Measurements from ENCODE around the gene MOSMO. TPM values are rescaled to one million over a fixed set of nuclear protein-coding genes. Genes with fewer than 3 reads are reported as not detected.

MOSMO gene
- total and polyA plus RNA-seq, 2 of the 13 experiments (the other 11 are each of a cell fraction or from before 2014, with no cell fraction given) = 26.7 to 32.6 TPM

GRCh38 chr16:22099256-22099975 lies 91.5 kb downstream of the MOSMO start:
- Histone ChIP-seq H3K9me3 (ENCODE audit: low read length) (no peaks in the 10 kb centered on the region), H3K79me2 (ENCODE audit: insufficient read depth, low read length) (no peaks in the 10 kb centered on the region), H3K27me3 (ENCODE audit: control insufficient read depth in 1 of 2, insufficient read depth in 2 of 2, low read length in 2 of 2) (peaks cover 0 to 15% of the 10 kb centered on the region in 2 experiments; a peak in 3 of 5 replicates), H3K4me1 (ENCODE audit: insufficient read depth, low read length) (peaks cover 37% of the 10 kb centered on the region), H3K27ac (ENCODE audit: extremely low read length, insufficient read depth, low read length) (no peak overlapping the region), H2AFZ (ENCODE audit: low read length) (no peak overlapping the region), H3K9ac (ENCODE audit: insufficient read depth, low read depth, low read length) (0 out of 2 replicates have a peak overlapping the region, but pooled peaks have one; percentile 18), H4K20me1 (ENCODE audit: insufficient read depth, low read length) (no peaks in the 10 kb centered on the region), H3K36me3 (replicated peaks in 1 of 2; ENCODE audit: control insufficient read depth in 1 of 2, insufficient read depth in 2 of 2, low read length in 2 of 2) (no peaks in the 10 kb centered on the region), H3K4me3 (replicated peaks in 1 of 3; ENCODE audit: insufficient read depth in 1 of 3, low read depth in 2 of 3, low read length in 3 of 3) (peak overlapping the region in 1 of 3 experiments; percentile 25; a peak in 1 of 6 replicates), H3K4me2 (ENCODE audit: low read depth, low read length) (peak overlapping the region; percentile 71)
- ChIA-PET POLR2A (interaction anchor here (0.7 to 1.0 kb wide), 3 partner anchors 11 to 101 kb away, joined by 3 to 4 read pairs (median 3); no protein-coding TSS in a partner anchor), CTCF (ENCODE audit: low intra/inter-chr PET ratio, low total read pairs) (interaction anchor here (1.2 to 1.7 kb wide), 2 partner anchors 90 to 98 kb away, joined by 4 to 18 read pairs; partner anchors contain the start of gene PDZD9)
- 34% methylated on average over 9 of the region's 9 CpGs for WGBS (ENCODE audit: low lambda C conversion rate)
- BruUV-seq (replicated peaks) = no TSS peak
- in situ Hi-C loops (cut with HindIII; ENCODE audit: extremely low pct_ligation_motif_present, low pct_unique_long_range_greater_than_20kb) = loop anchor here (5.0 to 25.0 kb wide), 2 partner anchors 102 to 287 kb away; no protein-coding TSS in a partner anchor
- DNase-seq (ENCODE audit: low spot score) (no peak), ATAC-seq (peak; percentile 75), FAIRE-seq (no peak)
- intact Hi-C loops (cut with micrococcal nuclease; ENCODE audit: unreplicated experiment) = loop anchor here (1.0 kb wide), 2 partner anchors 89 to 98 kb away; partner anchors contain the start of gene PDZD9
- TF ChIP-seq, protein P1, sequence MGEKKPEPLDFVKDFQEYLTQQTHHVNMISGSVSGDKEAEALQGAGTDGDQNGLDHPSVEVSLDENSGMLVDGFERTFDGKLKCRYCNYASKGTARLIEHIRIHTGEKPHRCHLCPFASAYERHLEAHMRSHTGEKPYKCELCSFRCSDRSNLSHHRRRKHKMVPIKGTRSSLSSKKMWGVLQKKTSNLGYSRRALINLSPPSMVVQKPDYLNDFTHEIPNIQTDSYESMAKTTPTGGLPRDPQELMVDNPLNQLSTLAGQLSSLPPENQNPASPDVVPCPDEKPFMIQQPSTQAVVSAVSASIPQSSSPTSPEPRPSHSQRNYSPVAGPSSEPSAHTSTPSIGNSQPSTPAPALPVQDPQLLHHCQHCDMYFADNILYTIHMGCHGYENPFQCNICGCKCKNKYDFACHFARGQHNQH (CRISPR knock-in tag; IDR thresholded peaks at IDR 0.05) = no peak
- TF ChIP-seq ZNF251 (CRISPR knock-in tag; IDR thresholded peaks at IDR 0.05) = no peak
- no peak for TF ChIP-seq ZNF451 (CRISPR knock-in tag; IDR thresholded peaks at IDR 0.05)
- no peak for TF ChIP-seq NBN (conservative IDR thresholded peaks at IDR 0.05)
- TF ChIP-seq YEATS2 (CRISPR knock-in tag; IDR thresholded peaks at IDR 0.05; ENCODE audit: borderline replicate concordance) = no peak
- TF ChIP-seq ZNF530 (CRISPR knock-in tag; IDR thresholded peaks at IDR 0.05; ENCODE audit: low read depth) = no peak
- TF ChIP-seq ZNF687 (CRISPR knock-in tag; IDR thresholded peaks at IDR 0.05) = peak; percentile 52
- TF ChIP-seq MBNL3 (CRISPR knock-in tag; conservative IDR thresholded peaks at IDR 0.05) = no peak
- TF ChIP-seq ZBTB34 (CRISPR knock-in tag; IDR thresholded peaks at IDR 0.05) = no peak
- TF ChIP-seq RBM22 (optimal IDR thresholded peaks at IDR 0.05; ENCODE audit: low read length) = no peak
- TF ChIP-seq SOX13 (IDR thresholded peaks at IDR 0.05) = no peak
- no peak for TF ChIP-seq SOX13 (CRISPR knock-in tag; conservative IDR thresholded peaks at IDR 0.05 in 1 of 2, IDR thresholded peaks at IDR 0.05 in 1 of 2)
- no peak for TF ChIP-seq TP53 (CRISPR knock-in tag; conservative IDR thresholded peaks at IDR 0.05)

Measured in HepG2 (cell line).